ENCODE measurements around the gene NOS3. TPM values are rescaled to one million over a fixed set of nuclear protein-coding genes. Genes with fewer than 3 reads are reported as not detected.

The NOS3 gene
- total RNA-seq, 1 donor from 2014 or later, result 185 TPM

DNA sequence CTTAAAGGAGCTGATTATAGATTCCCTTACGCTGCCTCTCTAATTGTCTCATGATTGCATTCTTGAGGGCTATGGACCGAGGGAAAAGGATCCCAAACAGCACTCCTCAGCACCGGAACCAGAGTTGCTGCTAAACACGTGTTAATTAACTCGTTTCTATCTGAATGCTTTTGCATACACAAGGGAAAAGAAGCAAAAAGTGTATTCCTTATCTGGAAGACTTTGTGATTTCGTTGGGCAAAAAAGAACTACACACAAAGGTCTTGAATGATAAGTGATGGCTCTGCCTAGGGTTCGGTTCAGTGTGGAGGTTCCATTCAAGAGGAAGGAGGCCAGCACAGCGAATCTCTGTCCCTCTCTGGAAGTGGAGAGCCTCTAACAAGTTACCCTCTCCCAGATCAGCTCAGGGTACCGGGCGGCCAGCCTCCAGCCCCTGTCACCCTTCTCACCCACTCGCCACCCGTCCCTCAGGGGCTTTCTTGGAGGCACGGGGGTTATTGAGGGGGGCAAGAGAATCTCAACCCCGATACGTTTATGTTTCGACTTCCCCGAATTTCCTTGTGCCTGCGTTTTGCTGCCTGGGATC is 68.1 kb downstream of the NOS3 start:
- H3K27me3 ChIP-seq, result no peaks in the 10 kb centered on the region
- no peaks in the 10 kb centered on the region for H3K36me3 ChIP-seq
- H3K4me1 ChIP-seq, result peaks cover 21 to 44% of the 10 kb centered on the region in 2 donors
- DNase-seq (ENCODE audit: low spot score in 2 of 2), result no peak
- peak overlapping the region; percentile 92 to 95 for H3K4me3 ChIP-seq
- TF ChIP-seq, protein P1, sequence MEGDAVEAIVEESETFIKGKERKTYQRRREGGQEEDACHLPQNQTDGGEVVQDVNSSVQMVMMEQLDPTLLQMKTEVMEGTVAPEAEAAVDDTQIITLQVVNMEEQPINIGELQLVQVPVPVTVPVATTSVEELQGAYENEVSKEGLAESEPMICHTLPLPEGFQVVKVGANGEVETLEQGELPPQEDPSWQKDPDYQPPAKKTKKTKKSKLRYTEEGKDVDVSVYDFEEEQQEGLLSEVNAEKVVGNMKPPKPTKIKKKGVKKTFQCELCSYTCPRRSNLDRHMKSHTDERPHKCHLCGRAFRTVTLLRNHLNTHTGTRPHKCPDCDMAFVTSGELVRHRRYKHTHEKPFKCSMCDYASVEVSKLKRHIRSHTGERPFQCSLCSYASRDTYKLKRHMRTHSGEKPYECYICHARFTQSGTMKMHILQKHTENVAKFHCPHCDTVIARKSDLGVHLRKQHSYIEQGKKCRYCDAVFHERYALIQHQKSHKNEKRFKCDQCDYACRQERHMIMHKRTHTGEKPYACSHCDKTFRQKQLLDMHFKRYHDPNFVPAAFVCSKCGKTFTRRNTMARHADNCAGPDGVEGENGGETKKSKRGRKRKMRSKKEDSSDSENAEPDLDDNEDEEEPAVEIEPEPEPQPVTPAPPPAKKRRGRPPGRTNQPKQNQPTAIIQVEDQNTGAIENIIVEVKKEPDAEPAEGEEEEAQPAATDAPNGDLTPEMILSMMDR (IDR thresholded peaks at IDR 0.05), result no peak
- peak overlapping the region; percentile 85 to 95 for H3K27ac ChIP-seq
- no peaks in the 10 kb centered on the region for H3K9me3 ChIP-seq
- intact Hi-C loops (cut with DNase I), result loop anchor here (1.0 kb wide), 3 partner anchors 21 to 31 kb away; partner anchors contain the start of genes ABCB8 and FASTK

GRCh38 chr7:151059367-151060112 is 68.7 kb downstream of the NOS3 start, which contains the start of gene SLC4A2:
Gene SLC4A2, plus strand, starts transcription at chr7:151059589. Its CDS starts 2,399 bp downstream, at chr7:151061988.
- intact Hi-C loops (cut with DNase I), result loop anchor here (1.0 to 5.0 kb wide), 4 partner anchors 21 to 188 kb away; partner anchors contain the start of genes FASTK and SMARCD3
- TF ChIP-seq, protein P1 (IDR thresholded peaks at IDR 0.05), result peak in 2 of 3 experiments; percentile 53 to 61
- Histone ChIP-seq H3K9me3 (no peaks in the 10 kb centered on the region), H3K27me3 (no peaks in the 10 kb centered on the region), H3K36me3 (peaks cover 4 to 5% of the 10 kb centered on the region in 2 donors), H3K27ac (peak within 1 kb of the TSS; percentile 85 to 95), H3K4me3 (peak within 1 kb of the TSS; percentile 92 to 95), H3K4me1 (peaks cover 21 to 44% of the 10 kb centered on the region in 2 donors)
- peak in 1 of 2 donors; percentile 87 for DNase-seq (ENCODE audit: low spot score in 2 of 2)

DNA sequence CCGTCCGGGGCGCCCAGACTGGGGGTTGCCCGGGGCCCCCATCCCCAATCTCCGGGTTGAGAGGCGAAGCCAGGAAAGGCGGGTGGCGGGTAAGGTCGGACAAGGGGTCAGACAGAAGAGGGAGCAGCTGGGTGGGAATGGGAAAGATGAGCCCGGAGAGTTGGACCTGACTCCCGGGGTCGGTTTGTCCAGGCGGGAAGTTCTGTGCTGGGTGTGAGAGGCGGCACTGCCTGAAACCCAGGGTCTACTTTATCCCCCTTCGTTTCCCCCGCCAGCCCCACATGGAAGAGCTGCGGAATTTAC is 69.2 kb downstream of the NOS3 start:
- Histone ChIP-seq H3K4me3 (peak overlapping the region; percentile 92 to 95), H3K36me3 (peaks cover 10% of the 10 kb centered on the region in 2 donors), H3K4me1 (peaks cover 21 to 44% of the 10 kb centered on the region in 2 donors), H3K9me3 (no peaks in the 10 kb centered on the region), H3K27me3 (no peaks in the 10 kb centered on the region), H3K27ac (peak overlapping the region; percentile 85 to 95)
- no peak for DNase-seq (ENCODE audit: low spot score in 2 of 2)
- intact Hi-C loops (cut with DNase I), result loop anchor here (2.0 to 5.0 kb wide), 2 partner anchors 51 to 187 kb away; partner anchors contain the start of gene SMARCD3
- TF ChIP-seq, protein P1 (IDR thresholded peaks at IDR 0.05), result no peak

DNA sequence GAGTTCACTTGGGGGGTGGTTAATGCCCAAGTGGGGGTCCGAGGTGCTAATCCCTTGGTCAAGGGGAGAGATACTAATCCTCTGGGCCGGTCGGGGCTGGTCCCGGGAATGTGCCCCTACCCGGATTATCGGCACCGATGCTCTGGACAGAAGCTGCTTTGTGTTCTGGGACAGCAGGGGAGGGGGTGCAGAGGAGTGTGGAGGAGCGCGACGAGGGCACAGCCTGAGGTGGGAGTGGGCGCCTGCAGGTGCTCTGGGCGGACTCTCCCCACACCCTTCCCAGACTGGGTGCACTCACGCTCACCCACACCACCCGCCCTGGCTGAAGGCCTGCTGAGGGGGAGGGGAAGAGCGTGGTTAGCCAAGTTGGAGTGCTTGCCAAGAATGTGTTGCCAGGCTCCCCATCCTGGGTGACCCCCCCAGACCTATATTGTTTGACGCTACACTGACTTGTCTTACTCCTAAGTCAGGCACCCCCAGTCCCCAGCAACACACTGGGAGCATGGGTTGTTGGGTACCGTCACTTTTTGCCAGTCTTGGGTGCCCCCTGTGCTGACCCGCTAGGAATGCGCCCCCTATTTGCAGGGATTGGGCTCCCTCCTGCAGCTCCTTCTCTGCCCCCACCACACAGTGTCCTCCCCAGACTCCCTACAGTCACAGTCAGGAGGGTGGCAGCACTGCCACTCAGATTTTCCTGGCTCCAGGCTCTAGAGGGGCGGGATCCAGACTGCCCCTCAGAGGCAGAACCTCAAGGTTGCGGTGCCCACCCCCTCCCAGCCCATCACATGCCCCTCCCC is 69.8 kb downstream of the NOS3 start:
- Histone ChIP-seq H3K27ac (peak overlapping the region; percentile 85 to 95), H3K4me1 (peaks cover 21 to 44% of the 10 kb centered on the region in 2 donors), H3K9me3 (no peaks in the 10 kb centered on the region), H3K36me3 (peaks cover 15 to 16% of the 10 kb centered on the region in 2 donors), H3K27me3 (no peaks in the 10 kb centered on the region), H3K4me3 (peak overlapping the region; percentile 92 to 95)
- DNase-seq (ENCODE audit: low spot score in 2 of 2), result no peak
- TF ChIP-seq, protein P1 (IDR thresholded peaks at IDR 0.05), result no peak
- intact Hi-C loops (cut with DNase I), result loop anchor here (2.0 to 5.0 kb wide), 2 partner anchors 50 to 187 kb away; partner anchors contain the start of gene SMARCD3

All from ascending aorta (tissue), 2 donors.